Caco-2 (cell line): ENCODE data around the gene KLHL1. TPM values are rescaled to one million over a fixed set of nuclear protein-coding genes. Genes with fewer than 3 reads are reported as not detected.

Experiments
- BruUV-seq: library from RNA; stranded (reverse); fragments of 400-500 nt; replicated peaks from 2 replicates; lab custom pipeline; 2021; lab: Mats Ljungman, UMichigan
- CTCF ChIA-PET: fragments of 300-600 bp; sonication (Branson Sonifier 250); formaldehyde crosslinking; loops from one replicate; lab custom pipeline; 2022; ENCODE audit warnings: antibody characterized with exemption; lab: Charles Lee
- POLR2A ChIA-PET: fragments of 300-600 bp; sonication (Branson Sonifier 250); formaldehyde crosslinking; loops from one replicate; lab custom pipeline; 2022; ENCODE audit warnings: antibody characterized with exemption; lab: Charles Lee
- DNase-seq, 2 experiments: peaks; one replicate each; pipeline versions ENCODE4 v3.0.0 to v3.0.0-alpha.2; 2020 to 2022
- H3K27me3 ChIP-seq: replicated peaks from 2 replicates; pipeline ENCODE4 v1.6.0; 2011; ENCODE audit warnings: low read length; ENCODE audit not compliant: control insufficient read depth, insufficient read depth
- H3K36me3 ChIP-seq: 2 replicates; pipeline ENCODE4 v1.5.1; 2011; ENCODE audit warnings: low read length; ENCODE audit not compliant: control insufficient read depth, insufficient read depth
- H3K4me1 ChIP-seq: fragments of 250-450 bp; sonication (Bioruptor Pico); 2 replicates; pipeline ENCODE4 v1.5.1; 2020; ENCODE audit warnings: mild to moderate bottlenecking
- H3K4me3 ChIP-seq: 2 replicates; pipeline ENCODE4 v1.5.1; 2011; ENCODE audit warnings: low read depth, mild to moderate bottlenecking, control low read depth, low read length
- H3K9me3 ChIP-seq: fragments of 250-450 bp; sonication (Bioruptor Pico); 2 replicates; pipeline ENCODE4 v1.5.1; 2020; ENCODE audit warnings: mild to moderate bottlenecking, moderate library complexity
- H3K27ac Mint-ChIP-seq: one replicate; pipeline ENCODE4 v1.8.0; 2022; ENCODE audit warnings: mixed read lengths; ENCODE audit not compliant: unreplicated experiment
- H3K27me3 Mint-ChIP-seq: one replicate; pipeline ENCODE4 v1.8.0; 2022; ENCODE audit warnings: mixed read lengths; ENCODE audit not compliant: insufficient read depth, unreplicated experiment
- H3K36me3 Mint-ChIP-seq: one replicate; pipeline ENCODE4 v1.8.0; 2022; ENCODE audit warnings: mild to moderate bottlenecking, mixed read lengths; ENCODE audit not compliant: insufficient read depth, unreplicated experiment
- H3K4me1 Mint-ChIP-seq: one replicate; pipeline ENCODE4 v1.8.0; 2022; ENCODE audit warnings: low read depth, mixed read lengths; ENCODE audit not compliant: unreplicated experiment
- H3K4me3 Mint-ChIP-seq: one replicate; pipeline ENCODE4 v1.8.0; 2022; ENCODE audit warnings: mild to moderate bottlenecking, moderate library complexity, mixed read lengths; ENCODE audit not compliant: unreplicated experiment
- H3K9me3 Mint-ChIP-seq: one replicate; pipeline ENCODE4 v1.8.0; 2022; ENCODE audit warnings: mixed read lengths; ENCODE audit not compliant: unreplicated experiment
- intact Hi-C: fragments of 100-400 bp; cut with micrococcal nuclease; formaldehyde crosslinking; loops from one replicate; pipeline ENCODE4 v1.10.0; 2022; ENCODE audit not compliant: unreplicated experiment
- total RNA-seq: library from RNA; stranded (reverse); gene quantifications from 2 replicates; pipeline ENCODE4 v1.2.3, GENCODE V29; 2022
- TF ChIP-seq, protein P1 (sequence below), 2 experiments: fragments of 200-600 bp in 1 of 2; IDR thresholded peaks; 1 replicate in 1 of 2; 2 replicates in 1 of 2; pipeline versions ENCODE4 v1.5.1 to v1.8.0; 2011 to 2022; ENCODE audit warnings: antibody characterized with exemption in 1 of 2, control low read depth in 1 of 2, inconsistent platforms in 1 of 2, low read depth in 1 of 2, low read length in 1 of 2, mild to moderate bottlenecking in 1 of 2, moderate library complexity in 1 of 2; ENCODE audit not compliant: insufficient read depth in 1 of 2, severe bottlenecking in 1 of 2, unreplicated experiment in 1 of 2

The KLHL1 gene
- total RNA-seq, 1 experiment from 2014 or later, result not detected

DNA sequence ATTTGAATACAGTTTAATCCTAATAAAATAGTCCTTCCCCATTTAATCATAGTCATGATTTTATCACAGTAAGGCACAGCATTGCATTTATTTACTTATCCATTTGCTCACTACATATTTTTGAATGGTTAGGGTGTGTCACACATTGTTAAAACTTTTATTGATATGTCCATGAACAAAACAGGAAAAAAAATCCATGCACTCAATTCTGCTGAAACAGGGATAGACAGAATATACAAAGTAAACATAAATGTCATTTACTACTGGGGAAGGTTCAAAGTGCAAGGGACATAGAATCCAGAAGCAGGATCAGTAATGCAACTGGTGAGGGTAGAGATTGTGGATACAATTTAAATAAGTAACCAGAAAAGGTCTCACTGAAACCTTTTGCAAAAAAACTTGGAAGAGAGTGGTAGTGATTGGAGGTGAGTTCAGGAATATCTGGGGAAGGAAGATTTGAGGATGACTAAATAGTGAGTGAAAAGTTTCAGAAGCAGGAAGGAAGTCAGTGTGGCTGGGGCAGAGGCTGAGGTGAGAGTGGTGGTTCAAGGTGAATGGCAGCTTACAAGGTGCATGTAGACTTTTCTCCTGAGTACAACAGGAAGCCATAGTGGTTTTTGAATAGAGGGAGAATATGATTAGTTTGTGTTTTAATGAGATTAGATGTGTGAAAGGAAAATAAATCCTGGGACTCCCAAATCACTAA, 387.8 kb downstream of the KLHL1 start:
- Mint-ChIP-seq H3K4me1 (peaks cover 8% of the 10 kb centered on the region), H3K4me3 (peak overlapping the region; percentile 5), H3K27me3 (no peaks in the 10 kb centered on the region), H3K9me3 (no peaks in the 10 kb centered on the region), H3K27ac (peak overlapping the region; percentile 4), H3K36me3 (no peaks in the 10 kb centered on the region)
- peak in 1 of 2 experiments; percentile 7 for DNase-seq
- peaks cover 10% of the 10 kb centered on the region; the same call in 1 of the 2 replicates for H3K4me1 ChIP-seq
- H3K27me3 ChIP-seq, result no peaks in the 10 kb centered on the region
- TF ChIP-seq, protein P1, sequence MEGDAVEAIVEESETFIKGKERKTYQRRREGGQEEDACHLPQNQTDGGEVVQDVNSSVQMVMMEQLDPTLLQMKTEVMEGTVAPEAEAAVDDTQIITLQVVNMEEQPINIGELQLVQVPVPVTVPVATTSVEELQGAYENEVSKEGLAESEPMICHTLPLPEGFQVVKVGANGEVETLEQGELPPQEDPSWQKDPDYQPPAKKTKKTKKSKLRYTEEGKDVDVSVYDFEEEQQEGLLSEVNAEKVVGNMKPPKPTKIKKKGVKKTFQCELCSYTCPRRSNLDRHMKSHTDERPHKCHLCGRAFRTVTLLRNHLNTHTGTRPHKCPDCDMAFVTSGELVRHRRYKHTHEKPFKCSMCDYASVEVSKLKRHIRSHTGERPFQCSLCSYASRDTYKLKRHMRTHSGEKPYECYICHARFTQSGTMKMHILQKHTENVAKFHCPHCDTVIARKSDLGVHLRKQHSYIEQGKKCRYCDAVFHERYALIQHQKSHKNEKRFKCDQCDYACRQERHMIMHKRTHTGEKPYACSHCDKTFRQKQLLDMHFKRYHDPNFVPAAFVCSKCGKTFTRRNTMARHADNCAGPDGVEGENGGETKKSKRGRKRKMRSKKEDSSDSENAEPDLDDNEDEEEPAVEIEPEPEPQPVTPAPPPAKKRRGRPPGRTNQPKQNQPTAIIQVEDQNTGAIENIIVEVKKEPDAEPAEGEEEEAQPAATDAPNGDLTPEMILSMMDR (IDR thresholded peaks at IDR 0.05; ENCODE audit: insufficient read depth in 1 of 2, low read depth in 1 of 2, low read length in 1 of 2, severe bottlenecking in 1 of 2, unreplicated experiment in 1 of 2), result no peak
- H3K9me3 ChIP-seq, result peaks cover 7% of the 10 kb centered on the region; the same call in 1 of the 2 replicates
- no TSS peak for BruUV-seq
- intact Hi-C loops, result no loop called here
- ChIA-PET CTCF (no interaction called here), POLR2A (no interaction called here)
- no peaks in the 10 kb centered on the region for H3K36me3 ChIP-seq
- no peak overlapping the region for H3K4me3 ChIP-seq

DNA sequence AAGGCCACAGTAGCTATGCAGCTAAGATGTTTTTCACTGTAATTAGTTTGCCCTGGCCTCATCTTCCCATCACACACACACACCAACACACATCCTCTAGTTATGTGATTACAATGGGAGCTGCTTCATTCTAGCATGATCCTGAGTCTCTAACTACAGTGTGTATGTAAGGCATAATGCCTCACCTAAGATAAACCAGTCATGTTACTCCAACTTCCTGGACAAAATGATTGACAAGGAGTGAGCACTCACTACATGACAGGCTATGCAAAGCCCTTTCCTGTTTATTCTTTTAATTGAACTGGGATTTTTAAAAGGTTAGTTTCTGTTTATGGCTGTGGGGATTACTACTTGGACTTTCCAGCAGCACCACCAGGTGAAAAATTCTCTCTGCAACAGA, 401.4 kb downstream of the KLHL1 start:
- no peaks in the 10 kb centered on the region for H3K9me3 Mint-ChIP-seq
- H3K4me3 ChIP-seq, result no peak overlapping the region
- no TSS peak for BruUV-seq
- no peaks in the 10 kb centered on the region for H3K36me3 ChIP-seq
- DNase-seq, result no peak
- H3K27ac Mint-ChIP-seq, result no peak overlapping the region
- H3K4me3 Mint-ChIP-seq, result no peak overlapping the region
- no peaks in the 10 kb centered on the region for H3K4me1 ChIP-seq
- intact Hi-C loops, result no loop called here
- TF ChIP-seq, protein P1 (IDR thresholded peaks at IDR 0.05; ENCODE audit: insufficient read depth in 1 of 2, low read depth in 1 of 2, low read length in 1 of 2, severe bottlenecking in 1 of 2, unreplicated experiment in 1 of 2), result no peak
- ChIA-PET POLR2A (no interaction called here), CTCF (no interaction called here)
- H3K36me3 Mint-ChIP-seq, result no peaks in the 10 kb centered on the region
- no peaks in the 10 kb centered on the region for H3K27me3 Mint-ChIP-seq
- no peaks in the 10 kb centered on the region for H3K9me3 ChIP-seq
- H3K27me3 ChIP-seq, result no peaks in the 10 kb centered on the region
- H3K4me1 Mint-ChIP-seq, result no peaks in the 10 kb centered on the region

DNA sequence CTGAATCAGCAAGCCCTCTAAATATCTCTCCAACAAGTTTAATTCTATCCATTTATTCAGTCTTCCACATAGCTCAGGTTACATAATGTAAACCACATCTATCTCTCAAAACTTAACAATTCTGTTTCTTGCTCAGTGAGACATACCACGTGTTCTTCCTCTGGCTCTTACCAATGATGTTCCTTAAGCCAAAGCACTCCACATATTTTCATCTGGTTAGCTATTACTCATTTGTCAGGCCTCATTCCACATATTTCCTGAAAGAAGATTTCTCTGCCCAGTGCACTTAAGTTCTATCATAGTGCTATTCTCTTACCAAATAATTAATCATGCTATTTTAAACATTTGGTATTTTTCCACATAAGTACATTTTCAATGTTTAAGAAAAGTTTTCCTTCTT, 403.9 kb downstream of the KLHL1 start:
- Histone ChIP-seq H3K4me1 (no peaks in the 10 kb centered on the region), H3K27me3 (no peaks in the 10 kb centered on the region), H3K4me3 (no peak overlapping the region), H3K9me3 (no peaks in the 10 kb centered on the region), H3K36me3 (no peaks in the 10 kb centered on the region)
- Mint-ChIP-seq H3K4me3 (no peak overlapping the region), H3K9me3 (no peaks in the 10 kb centered on the region), H3K27me3 (no peaks in the 10 kb centered on the region), H3K36me3 (no peaks in the 10 kb centered on the region), H3K4me1 (no peaks in the 10 kb centered on the region), H3K27ac (no peak overlapping the region)
- intact Hi-C loops, result no loop called here
- no TSS peak for BruUV-seq
- TF ChIP-seq, protein P1 (IDR thresholded peaks at IDR 0.05; ENCODE audit: insufficient read depth in 1 of 2, low read depth in 1 of 2, low read length in 1 of 2, severe bottlenecking in 1 of 2, unreplicated experiment in 1 of 2), result no peak
- CTCF ChIA-PET, result no interaction called here
- no peak for DNase-seq
- POLR2A ChIA-PET, result no interaction called here
